Measurements from ENCODE around the gene RBM4.

DNA sequence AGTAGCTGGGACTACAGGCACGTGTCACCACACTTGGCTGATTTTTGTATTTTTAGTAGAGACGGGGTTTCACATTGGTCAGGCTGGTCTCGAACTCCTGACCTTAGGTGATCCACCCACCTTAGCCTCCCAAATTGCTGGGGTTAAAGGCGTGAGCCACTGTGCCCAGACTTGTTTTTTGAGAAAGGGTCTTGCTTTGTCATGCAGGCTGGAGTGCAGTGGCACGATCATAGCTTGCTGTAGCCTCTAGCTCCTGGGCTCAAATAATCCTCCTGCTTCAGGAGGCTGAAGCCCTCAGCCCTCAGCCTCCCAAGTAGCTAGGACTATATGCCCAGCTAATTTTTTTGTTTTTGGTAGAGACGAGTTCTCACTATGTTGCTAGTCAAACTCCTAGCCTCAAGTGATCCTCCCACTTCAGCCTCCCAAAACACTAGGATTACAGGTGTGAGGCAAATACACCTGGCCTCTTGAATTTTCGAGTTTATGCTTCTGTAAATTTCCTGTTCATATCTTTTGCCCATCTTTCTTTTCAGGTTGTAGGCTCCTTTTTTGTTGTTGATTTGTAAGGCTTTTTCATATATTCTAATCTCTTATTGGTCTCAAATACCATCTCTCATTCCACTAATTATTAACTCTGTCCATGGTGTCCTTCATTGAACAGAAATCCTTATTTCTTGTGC, 42.6 kb downstream of the RBM4 start:
- TF ChIP-seq CTCF (IDR thresholded peaks at IDR 0.05) (no peak), RFX5 (IDR thresholded peaks at IDR 0.05) (no peak)
